GM10248 (cell line): ENCODE results near the gene MTHFD2.

Source experiments
- CTCF ChIA-PET: fragments of 300-600 bp; sonication (Branson Sonifier 250); formaldehyde crosslinking; extraction: SDS; loops from one replicate; lab custom pipeline; 2021; ENCODE audit warnings: antibody characterized with exemption; lab: Yijun Ruan, JAX
- POLR2A ChIA-PET: fragments of 350-650 bp; sonication (Branson Sonifier 250); formaldehyde crosslinking; extraction: SDS; loops from one replicate; lab custom pipeline; 2020; ENCODE audit warnings: antibody characterized with exemption; lab: Yijun Ruan, JAX
- DNase-seq: peaks from one replicate; pipeline ENCODE4 v3.0.0; 2012; ENCODE audit errors: extremely low spot score
- TF ChIP-seq, protein P1 (sequence below): IDR thresholded peaks from 2 replicates; pipeline ENCODE4 v1.5.1; 2012; ENCODE audit warnings: mild to moderate bottlenecking, low read depth; ENCODE audit errors: extremely low read depth, missing control alignments, control extremely low read depth

Gene MTHFD2

DNA sequence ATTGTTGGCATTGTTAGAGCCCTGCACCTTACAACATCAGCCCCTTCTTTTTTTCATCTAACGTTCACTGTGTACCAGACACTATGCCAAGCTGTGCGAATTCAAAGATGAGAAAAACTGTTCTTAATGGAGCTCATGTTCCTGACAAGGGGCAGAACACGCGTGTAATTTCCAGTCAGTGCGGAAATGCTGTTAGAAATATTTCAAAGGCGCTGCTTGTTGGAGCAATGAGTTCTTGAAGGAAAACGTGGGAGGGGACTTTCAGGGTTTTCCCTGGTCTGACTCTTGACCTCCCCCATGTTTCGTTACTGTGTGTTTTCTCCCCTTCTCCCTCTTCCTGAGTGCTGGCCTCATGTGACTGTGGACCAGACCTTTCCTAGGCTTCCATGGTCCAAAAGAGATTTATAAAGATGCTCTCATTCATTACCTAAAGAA, 1.5 kb downstream of the MTHFD2 start:
- DNase-seq = peak; percentile 20
- TF ChIP-seq, protein P1, sequence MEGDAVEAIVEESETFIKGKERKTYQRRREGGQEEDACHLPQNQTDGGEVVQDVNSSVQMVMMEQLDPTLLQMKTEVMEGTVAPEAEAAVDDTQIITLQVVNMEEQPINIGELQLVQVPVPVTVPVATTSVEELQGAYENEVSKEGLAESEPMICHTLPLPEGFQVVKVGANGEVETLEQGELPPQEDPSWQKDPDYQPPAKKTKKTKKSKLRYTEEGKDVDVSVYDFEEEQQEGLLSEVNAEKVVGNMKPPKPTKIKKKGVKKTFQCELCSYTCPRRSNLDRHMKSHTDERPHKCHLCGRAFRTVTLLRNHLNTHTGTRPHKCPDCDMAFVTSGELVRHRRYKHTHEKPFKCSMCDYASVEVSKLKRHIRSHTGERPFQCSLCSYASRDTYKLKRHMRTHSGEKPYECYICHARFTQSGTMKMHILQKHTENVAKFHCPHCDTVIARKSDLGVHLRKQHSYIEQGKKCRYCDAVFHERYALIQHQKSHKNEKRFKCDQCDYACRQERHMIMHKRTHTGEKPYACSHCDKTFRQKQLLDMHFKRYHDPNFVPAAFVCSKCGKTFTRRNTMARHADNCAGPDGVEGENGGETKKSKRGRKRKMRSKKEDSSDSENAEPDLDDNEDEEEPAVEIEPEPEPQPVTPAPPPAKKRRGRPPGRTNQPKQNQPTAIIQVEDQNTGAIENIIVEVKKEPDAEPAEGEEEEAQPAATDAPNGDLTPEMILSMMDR = no peak
- CTCF ChIA-PET = interaction anchor here (0.6 to 6.8 kb wide), 9 partner anchors 11 to 281 kb away, joined by 3 to 75 read pairs (median 9); partner anchors contain the start of genes BOLA3 and MOB1A
- POLR2A ChIA-PET = interaction anchor here (0.7 to 3.6 kb wide), 7 partner anchors 8 to 168 kb away, joined by 3 to 26 read pairs (median 9); partner anchors contain the start of gene MOB1A

DNA sequence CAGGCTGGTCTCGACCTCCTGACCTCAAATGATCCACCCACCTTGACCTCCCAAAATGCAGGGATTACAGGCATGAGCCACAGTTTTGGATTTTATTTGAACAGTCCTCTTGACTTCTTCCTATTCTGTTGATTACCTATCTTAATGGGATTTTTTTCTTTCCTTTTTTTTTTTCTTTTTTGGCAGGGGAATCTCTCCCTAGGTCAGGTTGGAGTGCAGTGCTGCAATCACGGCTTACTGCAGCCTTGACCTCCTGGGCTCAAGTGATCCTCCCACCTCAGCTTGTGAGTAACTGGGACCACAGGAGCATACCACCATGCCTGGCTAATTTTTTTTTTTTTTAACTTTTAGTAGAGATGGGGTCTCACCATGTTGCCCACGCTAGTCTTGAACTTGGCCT, 2.8 kb downstream of the MTHFD2 start:
- ChIA-PET CTCF (interaction anchor here (1.2 to 6.8 kb wide), 5 partner anchors 13 to 53 kb away, joined by 3 to 75 read pairs (median 5); partner anchors contain the start of genes BOLA3 and MOB1A), POLR2A (interaction anchor here (3.6 kb wide), 1 partner anchor 23 kb away, joined by 26 read pairs; the partner anchor contains the start of gene MOB1A)
- TF ChIP-seq, protein P1 = no peak

DNA sequence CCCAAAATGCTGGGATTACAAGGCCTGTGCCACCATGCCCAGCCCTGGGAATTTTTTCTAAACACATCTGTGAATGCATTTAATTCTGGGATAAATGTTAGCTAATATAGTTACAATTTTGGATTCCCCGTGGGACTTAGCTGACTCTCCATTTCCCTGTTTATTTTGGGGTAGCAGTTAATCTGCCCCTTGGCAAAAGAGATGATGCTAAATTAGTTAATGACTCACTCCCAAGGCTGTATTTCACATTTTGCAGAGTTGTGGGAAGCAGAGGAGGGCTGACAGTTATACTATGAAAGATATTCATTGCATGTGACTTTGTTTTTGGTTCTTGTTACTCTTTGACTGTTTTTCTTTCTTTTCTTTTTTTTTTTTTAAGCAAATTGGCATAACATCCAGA, 3.2 kb downstream of the MTHFD2 start:
- TF ChIP-seq, protein P1 = no peak
- POLR2A ChIA-PET = interaction anchor here (3.6 kb wide), 1 partner anchor 23 kb away, joined by 26 read pairs; the partner anchor contains the start of gene MOB1A
- no peak for DNase-seq
- CTCF ChIA-PET = interaction anchor here (6.8 kb wide), 1 partner anchor 21 kb away, joined by 75 read pairs; the partner anchor contains the start of gene MOB1A

More for the DNA sequence above, 2.8 kb downstream of the MTHFD2 start:
- no peak for DNase-seq

DNA sequence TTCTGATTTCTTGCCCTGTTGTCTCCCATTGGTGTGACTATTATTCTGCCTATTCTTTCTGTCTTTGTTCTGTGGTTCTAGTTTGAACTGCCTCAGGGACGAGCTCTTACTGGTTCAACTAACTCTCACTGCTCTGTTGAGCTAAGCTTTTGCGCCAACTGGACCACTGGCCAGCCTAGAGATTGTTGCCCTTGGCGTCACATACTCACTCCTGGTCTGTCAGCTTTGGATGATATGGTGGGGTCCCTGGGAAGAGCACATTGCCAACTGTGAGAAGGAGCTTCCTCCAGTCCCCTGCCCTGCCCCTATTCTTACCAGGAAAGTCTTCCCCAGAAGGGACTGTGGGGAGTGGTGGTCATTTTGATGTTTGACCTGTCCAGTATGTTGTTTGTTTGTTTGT, 6.0 kb downstream of the MTHFD2 start:
- POLR2A ChIA-PET = interaction anchor here (2.0 kb wide), 1 partner anchor 26 kb away, joined by 6 read pairs; the partner anchor contains the start of gene MOB1A
- TF ChIP-seq, protein P1 = no peak
- CTCF ChIA-PET = interaction anchor here (0.8 to 1.0 kb wide), 2 partner anchors 11 to 20 kb away, joined by 3 read pairs; no protein-coding TSS in a partner anchor
- no peak for DNase-seq

DNA sequence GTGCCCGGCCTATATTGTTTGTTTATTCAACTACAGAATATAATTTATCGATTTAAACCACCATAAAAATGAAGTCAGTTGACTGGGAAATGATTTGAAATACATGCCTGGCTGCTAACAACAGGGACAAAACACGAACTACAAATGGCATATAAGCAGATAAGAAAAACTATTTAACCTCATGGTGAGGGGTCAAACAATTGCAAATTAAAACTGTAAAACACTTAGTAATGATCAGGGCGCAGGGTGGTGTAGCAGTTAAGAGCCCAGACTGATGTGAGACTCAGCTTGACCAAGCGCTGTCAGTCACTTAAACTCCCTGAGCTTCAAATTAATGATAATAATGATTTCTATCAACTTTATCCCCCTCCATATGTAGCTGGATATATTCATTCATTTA, 6.7 kb downstream of the MTHFD2 start:
- TF ChIP-seq, protein P1 = no peak
- DNase-seq = no peak
- POLR2A ChIA-PET = interaction anchor here (2.0 kb wide), 1 partner anchor 27 kb away, joined by 6 read pairs; the partner anchor contains the start of gene MOB1A
- CTCF ChIA-PET = interaction anchor here (0.9 to 1.7 kb wide), 6 partner anchors 10 to 381 kb away, joined by 3 to 5 read pairs (median 4); partner anchors contain the start of gene MOB1A

DNA sequence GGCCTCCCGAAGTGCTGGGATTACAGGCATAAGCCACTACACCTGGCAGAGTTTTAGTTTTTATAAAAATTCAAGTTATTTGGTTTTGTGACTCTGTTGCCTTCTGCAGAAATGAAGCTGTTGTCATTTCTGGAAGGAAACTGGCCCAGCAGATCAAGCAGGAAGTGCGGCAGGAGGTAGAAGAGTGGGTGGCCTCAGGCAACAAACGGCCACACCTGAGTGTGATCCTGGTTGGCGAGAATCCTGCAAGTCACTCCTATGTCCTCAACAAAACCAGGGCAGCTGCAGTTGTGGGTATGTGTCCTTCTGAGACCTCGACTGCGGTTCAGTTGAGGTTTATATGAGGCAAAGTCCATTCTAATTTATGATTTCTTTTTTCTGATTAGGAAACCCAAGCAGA, 7.2 kb downstream of the MTHFD2 start:
- DNase-seq = no peak
- ChIA-PET CTCF (interaction anchor here (0.7 to 1.7 kb wide), 10 partner anchors 10 to 382 kb away, joined by 3 to 5 read pairs (median 4); partner anchors contain the start of gene MOB1A), POLR2A (interaction anchor here (0.6 to 2.0 kb wide), 3 partner anchors 10 to 27 kb away, joined by 3 to 6 read pairs (median 3); partner anchors contain the start of gene MOB1A)
- TF ChIP-seq, protein P1 = no peak
